HG02642 (cell line): Measurements from ENCODE around the gene LRRC14B.
"Not testable (repeated sequence)": the region's sequence is repeated elsewhere in the genome, so short reads cannot be mapped to it uniquely, and the experiment has no call there.

ENCODE experiments used
- ATAC-seq: cut with Tn5 transposase; IDR thresholded peaks from one replicate; pipeline ENCODE4 v1.9.1; 2021; ENCODE audit warnings: mild to moderate bottlenecking; ENCODE audit not compliant: unreplicated experiment, poor library complexity

Gene LRRC14B

GRCh38 chr5:228886-229285 is 37.6 kb downstream of the LRRC14B start:
- ATAC-seq: no peak

- no peak for ATAC-seq
Observed at GRCh38 chr5:230711-231110, 39.4 kb downstream of the LRRC14B start.

GRCh38 chr5:231661-232060 is 40.4 kb downstream of the LRRC14B start:
- no peak for ATAC-seq

GRCh38 chr5:233426-233825 is 42.1 kb downstream of the LRRC14B start:
- not testable (repeated sequence) for ATAC-seq

- no peak for ATAC-seq
Observed at GRCh38 chr5:234450-234849, 43.2 kb downstream of the LRRC14B start.

- not testable (repeated sequence) for ATAC-seq
Observed at GRCh38 chr5:235527-235926, 44.2 kb downstream of the LRRC14B start.

GRCh38 chr5:237931-238330 is 46.6 kb downstream of the LRRC14B start:
- not testable (repeated sequence) for ATAC-seq

- ATAC-seq: not testable (repeated sequence)
Observed at GRCh38 chr5:240550-240949, 49.3 kb downstream of the LRRC14B start.

GRCh38 chr5:241045-241669 is 49.9 kb downstream of the LRRC14B start:
- not testable (repeated sequence) for ATAC-seq

GRCh38 chr5:243683-244367 is 52.5 kb downstream of the LRRC14B start:
- not testable (repeated sequence) for ATAC-seq

- ATAC-seq: not testable (repeated sequence)
Observed at GRCh38 chr5:245717-246116, 54.4 kb downstream of the LRRC14B start.
